ENCODE data around the gene C9orf152. TPM values are rescaled to one million over a fixed set of nuclear protein-coding genes. Genes with fewer than 3 reads are reported as not detected.
A peak's percentile ranks its signal among the peaks of the same experiment; 100 is the strongest.

Gene C9orf152
- total RNA-seq, 1 experiment from 2014 or later, result 1.7 TPM

DNA sequence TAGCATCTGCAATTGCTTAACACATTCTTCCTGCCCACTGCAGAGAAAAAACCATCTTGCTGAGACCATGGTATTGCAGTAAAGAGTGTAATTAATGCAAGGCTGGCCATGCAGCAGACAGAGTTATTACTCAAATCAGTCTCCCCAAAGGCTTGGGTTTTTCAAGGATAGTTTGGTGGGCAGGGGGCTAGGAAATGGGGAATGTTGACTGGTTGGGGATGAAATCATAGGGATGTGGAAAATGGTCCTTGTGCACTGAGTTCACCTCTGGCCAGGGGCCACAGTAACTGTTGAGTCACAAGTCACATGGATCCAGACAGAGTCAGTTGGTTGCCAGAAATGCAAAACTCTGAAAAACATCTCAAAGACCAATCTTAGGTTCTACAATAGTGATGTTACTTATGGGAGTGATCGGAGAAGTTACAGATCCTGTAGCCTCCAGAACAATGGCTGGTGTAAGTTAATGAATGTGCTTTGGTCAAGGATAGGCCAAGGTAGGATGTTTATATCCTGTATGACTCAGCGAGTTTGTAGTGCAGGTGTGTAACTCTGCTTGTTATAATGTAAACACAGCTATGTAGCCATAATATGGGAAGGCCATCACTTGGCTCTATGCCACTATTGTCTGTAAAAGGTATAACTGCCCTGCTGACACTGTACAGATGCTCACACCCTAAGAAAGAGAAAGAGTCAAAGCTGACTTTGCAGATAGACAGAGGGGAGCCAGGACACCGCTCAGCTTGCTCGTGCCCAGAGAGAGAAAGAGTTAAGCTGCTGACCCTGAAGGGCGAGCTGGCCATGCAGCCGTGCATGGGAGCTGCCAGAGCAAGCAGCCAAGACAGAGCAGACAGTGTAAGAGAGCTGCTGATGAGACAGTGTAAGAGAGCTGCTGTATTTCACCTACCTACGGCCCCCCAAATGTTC, 27.2 kb downstream of the C9orf152 start:
- Mint-ChIP-seq H3K4me3 (ENCODE audit: low read depth, unreplicated experiment) (no peak overlapping the region), H3K27ac (ENCODE audit: unreplicated experiment) (no peak overlapping the region), H3K27me3 (ENCODE audit: unreplicated experiment) (no peaks in the 10 kb centered on the region), H3K36me3 (ENCODE audit: insufficient read depth, unreplicated experiment) (no peaks in the 10 kb centered on the region), H3K4me1 (ENCODE audit: low read depth, unreplicated experiment) (peaks cover 14% of the 10 kb centered on the region), H3K9me3 (ENCODE audit: low read depth, unreplicated experiment) (no peaks in the 10 kb centered on the region)
- TF ChIP-seq, protein P1, sequence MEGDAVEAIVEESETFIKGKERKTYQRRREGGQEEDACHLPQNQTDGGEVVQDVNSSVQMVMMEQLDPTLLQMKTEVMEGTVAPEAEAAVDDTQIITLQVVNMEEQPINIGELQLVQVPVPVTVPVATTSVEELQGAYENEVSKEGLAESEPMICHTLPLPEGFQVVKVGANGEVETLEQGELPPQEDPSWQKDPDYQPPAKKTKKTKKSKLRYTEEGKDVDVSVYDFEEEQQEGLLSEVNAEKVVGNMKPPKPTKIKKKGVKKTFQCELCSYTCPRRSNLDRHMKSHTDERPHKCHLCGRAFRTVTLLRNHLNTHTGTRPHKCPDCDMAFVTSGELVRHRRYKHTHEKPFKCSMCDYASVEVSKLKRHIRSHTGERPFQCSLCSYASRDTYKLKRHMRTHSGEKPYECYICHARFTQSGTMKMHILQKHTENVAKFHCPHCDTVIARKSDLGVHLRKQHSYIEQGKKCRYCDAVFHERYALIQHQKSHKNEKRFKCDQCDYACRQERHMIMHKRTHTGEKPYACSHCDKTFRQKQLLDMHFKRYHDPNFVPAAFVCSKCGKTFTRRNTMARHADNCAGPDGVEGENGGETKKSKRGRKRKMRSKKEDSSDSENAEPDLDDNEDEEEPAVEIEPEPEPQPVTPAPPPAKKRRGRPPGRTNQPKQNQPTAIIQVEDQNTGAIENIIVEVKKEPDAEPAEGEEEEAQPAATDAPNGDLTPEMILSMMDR (IDR thresholded peaks at IDR 0.05; ENCODE audit: unreplicated experiment), result no peak
- CTCF ChIA-PET, result interaction anchor here (0.6 kb wide), 1 partner anchor 424 kb away, joined by 3 read pairs; no protein-coding TSS in a partner anchor
- DNase-seq, result peak; percentile 3
- no TSS peak for BruUV-seq (replicated peaks)
- intact Hi-C loops (cut with micrococcal nuclease; ENCODE audit: unreplicated experiment), result loop anchor here (5.0 to 10.0 kb wide), 2 partner anchors 164 to 442 kb away; no protein-coding TSS in a partner anchor

DNA sequence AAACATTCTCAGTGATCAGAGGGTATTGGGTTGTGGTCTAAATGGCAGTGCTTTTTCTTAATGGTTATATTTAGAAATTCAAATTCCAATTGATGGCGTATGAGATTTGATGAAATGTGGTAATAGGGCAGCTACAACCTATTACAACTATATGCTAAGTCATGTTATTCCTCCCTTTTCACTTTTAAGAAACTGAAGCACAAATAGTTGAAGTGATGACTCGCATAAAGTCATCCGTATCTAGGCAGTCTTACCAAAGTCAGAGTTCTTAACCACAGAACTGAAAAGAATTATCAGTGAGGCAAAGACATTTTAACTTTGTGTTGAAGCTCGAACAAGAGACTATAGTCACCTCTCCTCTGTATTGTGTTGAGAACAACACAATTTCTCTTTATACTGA, 28.2 kb downstream of the C9orf152 start:
- intact Hi-C loops (cut with micrococcal nuclease; ENCODE audit: unreplicated experiment), result loop anchor here (5.0 to 10.0 kb wide), 2 partner anchors 165 to 443 kb away; no protein-coding TSS in a partner anchor
- no peaks in the 10 kb centered on the region for H3K9me3 Mint-ChIP-seq (ENCODE audit: low read depth, unreplicated experiment)
- H3K4me1 Mint-ChIP-seq (ENCODE audit: low read depth, unreplicated experiment), result peaks cover 14% of the 10 kb centered on the region
- CTCF ChIA-PET, result no interaction called here
- no peak overlapping the region for H3K4me3 Mint-ChIP-seq (ENCODE audit: low read depth, unreplicated experiment)
- no peaks in the 10 kb centered on the region for H3K36me3 Mint-ChIP-seq (ENCODE audit: insufficient read depth, unreplicated experiment)
- BruUV-seq (replicated peaks), result no TSS peak
- no peak for DNase-seq
- H3K27me3 Mint-ChIP-seq (ENCODE audit: unreplicated experiment), result no peaks in the 10 kb centered on the region
- TF ChIP-seq, protein P1 (IDR thresholded peaks at IDR 0.05; ENCODE audit: unreplicated experiment), result no peak
- no peak overlapping the region for H3K27ac Mint-ChIP-seq (ENCODE audit: unreplicated experiment)

DNA sequence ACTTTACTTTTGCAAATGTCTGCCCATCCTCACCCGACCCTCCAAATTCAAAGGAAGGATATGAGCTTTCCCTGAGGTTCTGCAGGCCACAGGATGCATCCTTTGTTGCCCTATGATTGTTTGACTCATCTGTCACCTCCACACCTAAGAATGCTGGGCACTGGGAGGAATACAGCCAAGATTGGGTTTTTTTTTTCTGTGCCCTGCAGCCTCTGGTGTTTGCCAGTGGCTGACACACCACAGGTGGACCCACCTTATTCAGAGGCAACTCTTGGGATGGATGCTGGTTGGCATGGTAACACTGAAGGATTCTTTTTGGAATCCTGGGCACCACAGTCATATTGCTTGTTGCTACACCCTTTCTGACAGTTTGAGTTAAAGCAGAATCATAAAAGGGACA, 29.7 kb downstream of the C9orf152 start:
- Mint-ChIP-seq H3K4me3 (ENCODE audit: low read depth, unreplicated experiment) (no peak overlapping the region), H3K9me3 (ENCODE audit: low read depth, unreplicated experiment) (no peaks in the 10 kb centered on the region), H3K27me3 (ENCODE audit: unreplicated experiment) (no peaks in the 10 kb centered on the region), H3K27ac (ENCODE audit: unreplicated experiment) (no peak overlapping the region), H3K4me1 (ENCODE audit: low read depth, unreplicated experiment) (peaks cover 14% of the 10 kb centered on the region), H3K36me3 (ENCODE audit: insufficient read depth, unreplicated experiment) (no peaks in the 10 kb centered on the region)
- TF ChIP-seq, protein P1 (IDR thresholded peaks at IDR 0.05; ENCODE audit: unreplicated experiment), result no peak
- CTCF ChIA-PET, result interaction anchor here (0.6 kb wide), 1 partner anchor 324 kb away, joined by 3 read pairs; no protein-coding TSS in a partner anchor
- no TSS peak for BruUV-seq (replicated peaks)
- no peak for DNase-seq
- intact Hi-C loops (cut with micrococcal nuclease; ENCODE audit: unreplicated experiment), result no loop called here

DNA sequence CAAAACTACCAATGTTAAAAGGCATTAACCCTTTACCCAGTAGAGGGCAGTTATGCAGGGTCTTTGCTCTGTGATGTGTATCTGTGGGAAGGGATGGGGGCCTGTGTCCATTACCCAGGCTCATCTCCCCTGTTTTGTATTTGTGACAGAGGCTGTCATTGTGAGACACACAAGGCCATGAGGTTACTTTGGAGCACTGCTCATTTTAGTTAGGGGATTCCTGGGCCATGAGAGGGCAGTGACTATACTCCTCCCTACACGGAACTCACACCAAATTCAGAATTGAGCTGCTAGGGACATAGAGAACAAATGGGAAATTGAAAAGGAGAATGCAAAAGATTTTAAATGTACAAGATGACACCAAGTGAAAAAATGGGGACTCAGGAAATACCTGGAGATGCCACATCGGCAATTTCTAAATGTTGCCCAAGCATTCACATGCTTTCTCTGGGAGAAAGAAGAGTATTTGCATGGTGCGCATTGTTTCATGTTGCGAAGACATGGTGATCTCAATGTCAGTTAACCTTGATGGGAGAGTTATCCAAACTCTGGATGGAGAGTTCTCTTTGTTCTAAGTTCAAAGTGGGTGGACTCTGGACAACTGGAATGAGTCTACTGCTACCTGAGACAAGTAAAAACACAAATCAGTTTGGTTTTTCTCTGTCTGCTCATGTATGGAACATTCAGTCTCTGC, 32.5 kb downstream of the C9orf152 start:
- no peak for DNase-seq

More for the DNA sequence above, 32.5 kb downstream of the C9orf152 start:
- H3K27me3 Mint-ChIP-seq (ENCODE audit: unreplicated experiment), result no peaks in the 10 kb centered on the region
- TF ChIP-seq, protein P1 (IDR thresholded peaks at IDR 0.05; ENCODE audit: unreplicated experiment), result no peak
- H3K27ac Mint-ChIP-seq (ENCODE audit: unreplicated experiment), result no peak overlapping the region
- CTCF ChIA-PET, result no interaction called here
- no peaks in the 10 kb centered on the region for H3K9me3 Mint-ChIP-seq (ENCODE audit: low read depth, unreplicated experiment)
- H3K36me3 Mint-ChIP-seq (ENCODE audit: insufficient read depth, unreplicated experiment), result no peaks in the 10 kb centered on the region
- H3K4me1 Mint-ChIP-seq (ENCODE audit: low read depth, unreplicated experiment), result peaks cover 4% of the 10 kb centered on the region
- H3K4me3 Mint-ChIP-seq (ENCODE audit: low read depth, unreplicated experiment), result no peak overlapping the region
- intact Hi-C loops (cut with micrococcal nuclease; ENCODE audit: unreplicated experiment), result no loop called here
- no TSS peak for BruUV-seq (replicated peaks)
